A673 (cell line): Measurements from ENCODE around the gene IL17REL.

Experiments used
- CTCF ChIP-seq: fragments of 300-800, 200-600 bp; sonication (generic); conservative IDR thresholded peaks from 2 replicates; pipeline ENCODE4 v1.5.1; 2017; ENCODE audit warnings: low read depth, mild to moderate bottlenecking, antibody characterized with exemption, low read length, moderate library complexity, mixed read lengths
- EZH2 ChIP-seq: fragments of 200-600 bp; sonication (generic); IDR thresholded peaks from 2 replicates; pipeline ENCODE4 v1.6.1; 2017; ENCODE audit warnings: borderline replicate concordance, low read depth, mild to moderate bottlenecking, mixed read lengths, antibody characterized with exemption, low read length; ENCODE audit not compliant: poor library complexity, severe bottlenecking

GRCh38 chr22:50045211-50046018 lies 32.9 kb upstream of the IL17REL start:
- no peak for TF ChIP-seq CTCF
- TF ChIP-seq EZH2, result no peak
